K562 (cell line): ENCODE measurements around the gene ADAMTS10. TPM values are rescaled to one million over a fixed set of nuclear protein-coding genes. Genes with fewer than 3 reads are reported as not detected.
A peak's percentile ranks its signal among the peaks of the same experiment; 100 is the strongest.

Source experiments
- BRD9 ChIP-seq: fragments of 450-650 bp; IDR thresholded peaks from 2 replicates; pipeline ENCODE4 v1.6.1; 2018; ENCODE audit warnings: low read depth; ENCODE audit not compliant: partially characterized antibody
- CAMTA2 ChIP-seq: fragments of 250-450 bp; sonication (Bioruptor Pico); conservative IDR thresholded peaks from 2 replicates; pipeline ENCODE4 v1.5.1; 2022
- CSDE1 ChIP-seq, 2 experiments: fragments of 450-650 bp; IDR thresholded peaks; 2 replicates each; pipeline ENCODE4 v1.6.1; 2016; ENCODE audit warnings: mild to moderate bottlenecking in 1 of 2
- FOXK2 ChIP-seq, 2 experiments: fragments of 450-650 bp; IDR thresholded peaks in 1 of 2; conservative IDR thresholded peaks in 1 of 2; 2 replicates each; pipeline ENCODE4 v1.6.1; 2016; ENCODE audit warnings: low read depth in 2 of 2, mild to moderate bottlenecking in 1 of 2
- HDAC6 ChIP-seq: IDR thresholded peaks from 2 replicates; pipeline ENCODE4 v1.6.1; 2012; ENCODE audit warnings: low read depth, mild to moderate bottlenecking, control low read depth, inconsistent platforms, low read length, moderate library complexity
- MAZ ChIP-seq, 2 experiments: fragments of 450-650 bp in 1 of 2; sonication (generic) in 1 of 2; formaldehyde crosslinking; IDR thresholded peaks in 1 of 2; conservative IDR thresholded peaks in 1 of 2; 2 replicates each; pipeline versions ENCODE4 v1.4.0 to v1.5.0; 2020; ENCODE audit warnings: mild to moderate bottlenecking in 1 of 2, missing genetic modification reagents in 1 of 2
- MED1 ChIP-seq: sonication (generic); formaldehyde crosslinking; IDR thresholded peaks from 2 replicates; pipeline ENCODE4 v1.8.1; 2023; ENCODE audit warnings: missing genetic modification reagents, borderline replicate concordance
- MTA2 ChIP-seq: fragments of 450-650 bp; IDR thresholded peaks from 2 replicates; pipeline ENCODE4 v1.6.1; 2016; ENCODE audit warnings: low read depth
- POLR2A ChIP-seq: fragments of 450-650 bp; conservative IDR thresholded peaks from 2 replicates; pipeline ENCODE4 v1.6.1; 2016
- SMARCC2 ChIP-seq: fragments of 450-650 bp; IDR thresholded peaks from 2 replicates; pipeline ENCODE4 v1.6.1; 2017; ENCODE audit warnings: antibody characterized with exemption, moderate library complexity, mild to moderate bottlenecking, low read depth
- TEAD2 ChIP-seq: fragments of 450-650 bp; IDR thresholded peaks from 2 replicates; pipeline ENCODE4 v1.6.1; 2016; ENCODE audit warnings: missing genetic modification characterization, control low read depth, missing compliant biosample characterization
- YY1 ChIP-seq, 3 experiments: IDR thresholded peaks; 2 replicates each; pipeline ENCODE4 v1.6.1; 2011; ENCODE audit warnings: low read length in 2 of 3, mild to moderate bottlenecking in 2 of 3, moderate library complexity in 2 of 3, borderline replicate concordance in 1 of 3, control low read depth in 1 of 3, low read depth in 1 of 3; ENCODE audit not compliant: insufficient read depth in 3 of 3, insufficient replicate concordance in 2 of 3, control insufficient read depth in 1 of 3, insufficient read length in 1 of 3; ENCODE audit errors: extremely low read depth in 1 of 3
- ZNF507 ChIP-seq: conservative IDR thresholded peaks from 2 replicates; pipeline ENCODE4 v1.6.1; 2017; ENCODE audit warnings: missing genetic modification characterization, missing compliant biosample characterization
- ZNF561 ChIP-seq: fragments of 450-650 bp; formaldehyde crosslinking; conservative IDR thresholded peaks from 2 replicates; pipeline ENCODE4 v1.4.0; 2020; ENCODE audit warnings: mild to moderate bottlenecking, moderate library complexity
- ZNF79 ChIP-seq: fragments of 250-450 bp; sonication (Bioruptor Pico); IDR thresholded peaks from 2 replicates; pipeline ENCODE4 v1.4.0; 2020; ENCODE audit warnings: low read depth, mild to moderate bottlenecking, moderate library complexity
- polyA plus RNA-seq, 8 experiments: library from polyadenylated mRNA; depleted of rRNA in 4 of 8; stranded (reverse) in 5 of 8; unstranded in 3 of 8; fragments of >200 nt; fragmentation: Nextera tagmentation in 2 of 8; fragmentation: Illumina TruSeq in 1 of 8; extraction: Ambion mirVana in 2 of 8; extraction: Trizol in 1 of 8; gene quantifications; 2 replicates each; pipeline versions ENCODE4 v1.2.1 to v1.2.3, GENCODE V29; 2011 to 2014; ENCODE audit warnings: inconsistent platforms in 1 of 8, missing spikeins in 1 of 8
- total RNA-seq, 7 experiments: library from RNA; depleted of rRNA in 6 of 7; stranded (reverse); fragments of >200 nt in 6 of 7; fragmentation: Illumina TruSeq in 2 of 7; extraction: Trizol in 2 of 7; gene quantifications; 2 replicates each; pipeline versions ENCODE4 v1.2.1 to v1.2.3, GENCODE V29; 2011 to 2021; ENCODE audit warnings: low replicate concordance in 1 of 7
- TF ChIP-seq, protein P1 (sequence below): fragments of 200-800 bp; sonication (Bioruptor generic); IDR thresholded peaks from 2 replicates; pipeline ENCODE4 v1.6.1; 2016; ENCODE audit warnings: missing genetic modification characterization, missing compliant biosample characterization
- TF ChIP-seq, protein P2 (sequence below): sonication (generic); IDR thresholded peaks from 2 replicates; pipeline ENCODE4 v1.6.1; 2016
- TF ChIP-seq, protein P3 (sequence below): sonication (generic); formaldehyde crosslinking; IDR thresholded peaks from 2 replicates; pipeline ENCODE4 v1.4.0; 2020; ENCODE audit warnings: mild to moderate bottlenecking, missing genetic modification reagents

ADAMTS10 gene
- total and polyA plus RNA-seq, 9 of the 15 experiments (the other 6 are each of a cell fraction or from before 2014, with no cell fraction given) = 0.33 to 1.8 (median 0.57) TPM; not detected in 4

DNA sequence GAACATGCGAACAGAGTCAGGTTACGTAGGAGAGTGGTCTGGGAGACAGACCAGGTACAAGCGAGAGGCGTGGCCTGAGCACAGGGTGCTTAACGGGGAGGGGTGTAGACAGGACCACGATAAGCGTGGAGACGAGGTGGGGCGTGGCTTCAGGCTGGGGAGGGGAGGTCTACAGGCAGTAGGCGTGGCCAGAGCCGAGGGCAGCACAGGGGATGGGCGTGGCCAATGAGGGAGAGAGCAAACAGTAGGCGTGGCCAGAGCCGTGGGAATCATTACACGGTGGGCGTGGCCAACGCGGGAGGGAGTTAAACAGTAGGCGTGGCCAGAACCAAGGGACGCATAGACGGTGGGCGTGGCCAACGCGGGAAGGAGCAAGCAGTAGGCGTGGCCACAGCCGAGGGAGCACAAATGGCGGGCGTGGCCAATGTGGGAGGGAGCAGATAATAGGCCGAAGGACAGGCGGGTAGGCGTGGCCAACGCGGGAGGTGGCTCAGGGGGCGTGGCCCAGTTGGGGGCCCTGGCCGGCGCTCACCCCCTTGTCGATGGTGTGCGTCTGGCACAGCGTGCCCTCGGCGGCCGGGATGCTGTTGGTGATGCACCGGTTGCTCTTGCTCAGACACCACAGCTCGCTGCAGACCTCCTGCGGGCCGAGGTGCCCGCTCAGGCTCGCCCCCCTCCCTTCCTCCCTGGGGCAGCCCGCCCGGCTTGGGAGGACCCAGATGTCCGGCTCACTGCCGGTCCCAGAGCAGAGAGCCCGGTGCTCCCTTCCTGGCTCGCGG lies 18.1 kb downstream of the ADAMTS10 start (continued):
- TF ChIP-seq, protein P1, sequence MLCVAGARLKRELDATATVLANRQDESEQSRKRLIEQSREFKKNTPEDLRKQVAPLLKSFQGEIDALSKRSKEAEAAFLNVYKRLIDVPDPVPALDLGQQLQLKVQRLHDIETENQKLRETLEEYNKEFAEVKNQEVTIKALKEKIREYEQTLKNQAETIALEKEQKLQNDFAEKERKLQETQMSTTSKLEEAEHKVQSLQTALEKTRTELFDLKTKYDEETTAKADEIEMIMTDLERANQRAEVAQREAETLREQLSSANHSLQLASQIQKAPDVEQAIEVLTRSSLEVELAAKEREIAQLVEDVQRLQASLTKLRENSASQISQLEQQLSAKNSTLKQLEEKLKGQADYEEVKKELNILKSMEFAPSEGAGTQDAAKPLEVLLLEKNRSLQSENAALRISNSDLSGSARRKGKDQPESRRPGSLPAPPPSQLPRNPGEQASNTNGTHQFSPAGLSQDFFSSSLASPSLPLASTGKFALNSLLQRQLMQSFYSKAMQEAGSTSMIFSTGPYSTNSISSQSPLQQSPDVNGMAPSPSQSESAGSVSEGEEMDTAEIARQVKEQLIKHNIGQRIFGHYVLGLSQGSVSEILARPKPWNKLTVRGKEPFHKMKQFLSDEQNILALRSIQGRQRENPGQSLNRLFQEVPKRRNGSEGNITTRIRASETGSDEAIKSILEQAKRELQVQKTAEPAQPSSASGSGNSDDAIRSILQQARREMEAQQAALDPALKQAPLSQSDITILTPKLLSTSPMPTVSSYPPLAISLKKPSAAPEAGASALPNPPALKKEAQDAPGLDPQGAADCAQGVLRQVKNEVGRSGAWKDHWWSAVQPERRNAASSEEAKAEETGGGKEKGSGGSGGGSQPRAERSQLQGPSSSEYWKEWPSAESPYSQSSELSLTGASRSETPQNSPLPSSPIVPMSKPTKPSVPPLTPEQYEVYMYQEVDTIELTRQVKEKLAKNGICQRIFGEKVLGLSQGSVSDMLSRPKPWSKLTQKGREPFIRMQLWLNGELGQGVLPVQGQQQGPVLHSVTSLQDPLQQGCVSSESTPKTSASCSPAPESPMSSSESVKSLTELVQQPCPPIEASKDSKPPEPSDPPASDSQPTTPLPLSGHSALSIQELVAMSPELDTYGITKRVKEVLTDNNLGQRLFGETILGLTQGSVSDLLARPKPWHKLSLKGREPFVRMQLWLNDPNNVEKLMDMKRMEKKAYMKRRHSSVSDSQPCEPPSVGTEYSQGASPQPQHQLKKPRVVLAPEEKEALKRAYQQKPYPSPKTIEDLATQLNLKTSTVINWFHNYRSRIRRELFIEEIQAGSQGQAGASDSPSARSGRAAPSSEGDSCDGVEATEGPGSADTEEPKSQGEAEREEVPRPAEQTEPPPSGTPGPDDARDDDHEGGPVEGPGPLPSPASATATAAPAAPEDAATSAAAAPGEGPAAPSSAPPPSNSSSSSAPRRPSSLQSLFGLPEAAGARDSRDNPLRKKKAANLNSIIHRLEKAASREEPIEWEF (CRISPR knock-in tag) = no peak
- TF ChIP-seq ZNF79 (CRISPR knock-in tag) (no peak), MTA2 (no peak), ZNF507 (no peak), ZNF561 (CRISPR knock-in tag) (no peak), YY1 (IDR thresholded peaks at IDR 0.05; ENCODE audit: borderline replicate concordance in 1 of 3, control insufficient read depth in 1 of 3, extremely low read depth in 1 of 3, insufficient read depth in 3 of 3, insufficient read length in 1 of 3, insufficient replicate concordance in 2 of 3, low read depth in 1 of 3, low read length in 2 of 3) (peak in 1 of 3 experiments; percentile 16), CAMTA2 (no peak), HDAC6 (no peak), BRD9 (no peak), TEAD2 (tag) (no peak), POLR2A (no peak), FOXK2 (conservative IDR thresholded peaks at IDR 0.05 in 1 of 2, IDR thresholded peaks at IDR 0.05 in 1 of 2; ENCODE audit: low read depth in 2 of 2) (peak in 1 of 2 experiments; percentile 14; a peak in 1 of 4 replicates), MED1 (CRISPR knock-in tag) (no peak), SMARCC2 (no peak), CSDE1 (IDR thresholded peaks at IDR 0.05) (no peak), MAZ (CRISPR knock-in tag; conservative IDR thresholded peaks at IDR 0.05 in 1 of 2, IDR thresholded peaks at IDR 0.05 in 1 of 2) (peak in 1 of 2 experiments; percentile 17; a peak in 1 of 4 replicates)
- TF ChIP-seq, protein P2, sequence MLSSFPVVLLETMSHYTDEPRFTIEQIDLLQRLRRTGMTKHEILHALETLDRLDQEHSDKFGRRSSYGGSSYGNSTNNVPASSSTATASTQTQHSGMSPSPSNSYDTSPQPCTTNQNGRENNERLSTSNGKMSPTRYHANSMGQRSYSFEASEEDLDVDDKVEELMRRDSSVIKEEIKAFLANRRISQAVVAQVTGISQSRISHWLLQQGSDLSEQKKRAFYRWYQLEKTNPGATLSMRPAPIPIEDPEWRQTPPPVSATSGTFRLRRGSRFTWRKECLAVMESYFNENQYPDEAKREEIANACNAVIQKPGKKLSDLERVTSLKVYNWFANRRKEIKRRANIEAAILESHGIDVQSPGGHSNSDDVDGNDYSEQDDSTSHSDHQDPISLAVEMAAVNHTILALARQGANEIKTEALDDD = no peak
- TF ChIP-seq, protein P3, sequence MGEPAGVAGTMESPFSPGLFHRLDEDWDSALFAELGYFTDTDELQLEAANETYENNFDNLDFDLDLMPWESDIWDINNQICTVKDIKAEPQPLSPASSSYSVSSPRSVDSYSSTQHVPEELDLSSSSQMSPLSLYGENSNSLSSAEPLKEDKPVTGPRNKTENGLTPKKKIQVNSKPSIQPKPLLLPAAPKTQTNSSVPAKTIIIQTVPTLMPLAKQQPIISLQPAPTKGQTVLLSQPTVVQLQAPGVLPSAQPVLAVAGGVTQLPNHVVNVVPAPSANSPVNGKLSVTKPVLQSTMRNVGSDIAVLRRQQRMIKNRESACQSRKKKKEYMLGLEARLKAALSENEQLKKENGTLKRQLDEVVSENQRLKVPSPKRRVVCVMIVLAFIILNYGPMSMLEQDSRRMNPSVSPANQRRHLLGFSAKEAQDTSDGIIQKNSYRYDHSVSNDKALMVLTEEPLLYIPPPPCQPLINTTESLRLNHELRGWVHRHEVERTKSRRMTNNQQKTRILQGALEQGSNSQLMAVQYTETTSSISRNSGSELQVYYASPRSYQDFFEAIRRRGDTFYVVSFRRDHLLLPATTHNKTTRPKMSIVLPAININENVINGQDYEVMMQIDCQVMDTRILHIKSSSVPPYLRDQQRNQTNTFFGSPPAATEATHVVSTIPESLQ = no peak
